Stimulated activated CD4-positive, alpha-beta T cell treated with anti-CD3 and anti-CD28 coated beads, TNF-alpha, amount 100 ng/mL, for 48 hours (primary cell): ENCODE results near the gene KIRREL3.
A peak's percentile ranks its signal among the peaks of the same experiment; 100 is the strongest.
"Not testable (repeated sequence)": the region's sequence is repeated elsewhere in the genome, so short reads cannot be mapped to it uniquely, and the experiment has no call there.

Experiments used
- DNase-seq, 3 donors: peaks; one replicate each; pipeline ENCODE4 v3.0.0-alpha.2; 2020; ENCODE audit warnings: low read depth in 3 of 3

Gene KIRREL3

DNA sequence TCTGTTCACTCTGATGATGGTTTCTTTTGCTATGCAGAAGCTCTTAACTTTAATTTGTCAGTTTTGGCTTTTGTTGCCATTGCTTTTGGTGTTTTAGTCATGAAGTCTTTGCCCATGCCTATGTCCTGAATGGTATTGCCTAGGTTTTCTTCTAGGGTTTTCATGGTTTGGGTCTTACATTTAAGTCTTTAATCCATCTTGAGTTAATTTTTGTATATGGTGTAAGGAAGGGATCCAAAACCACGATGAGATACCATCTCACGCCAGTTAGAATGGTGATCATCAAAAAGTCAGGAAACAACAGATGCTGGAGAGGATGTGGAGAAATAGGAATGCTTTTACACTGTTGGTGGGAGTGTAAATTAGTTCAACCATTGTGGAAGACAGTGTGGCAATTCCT lies 48.0 kb downstream of the KIRREL3 start:
- not testable (repeated sequence) for DNase-seq

DNA sequence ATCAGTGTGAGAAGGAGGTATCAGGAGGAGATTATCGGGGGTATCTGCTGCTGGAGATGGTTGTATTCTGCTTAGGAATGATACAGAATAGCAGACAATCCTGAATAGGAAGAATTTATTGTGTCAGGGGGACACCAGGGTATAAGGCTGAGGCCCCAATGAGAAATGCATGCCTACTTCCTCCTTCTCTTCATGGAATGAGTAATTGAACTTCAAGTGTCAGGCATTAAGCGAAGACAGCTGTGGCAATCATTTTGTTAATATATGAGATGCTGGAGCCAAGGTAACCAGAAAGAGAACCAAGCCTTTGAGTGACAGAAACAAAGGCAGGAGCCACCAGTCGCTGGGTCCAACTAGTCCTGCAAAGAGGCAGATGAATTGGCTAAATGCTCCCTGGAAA lies 49.1 kb downstream of the KIRREL3 start:
- no peak for DNase-seq

DNA sequence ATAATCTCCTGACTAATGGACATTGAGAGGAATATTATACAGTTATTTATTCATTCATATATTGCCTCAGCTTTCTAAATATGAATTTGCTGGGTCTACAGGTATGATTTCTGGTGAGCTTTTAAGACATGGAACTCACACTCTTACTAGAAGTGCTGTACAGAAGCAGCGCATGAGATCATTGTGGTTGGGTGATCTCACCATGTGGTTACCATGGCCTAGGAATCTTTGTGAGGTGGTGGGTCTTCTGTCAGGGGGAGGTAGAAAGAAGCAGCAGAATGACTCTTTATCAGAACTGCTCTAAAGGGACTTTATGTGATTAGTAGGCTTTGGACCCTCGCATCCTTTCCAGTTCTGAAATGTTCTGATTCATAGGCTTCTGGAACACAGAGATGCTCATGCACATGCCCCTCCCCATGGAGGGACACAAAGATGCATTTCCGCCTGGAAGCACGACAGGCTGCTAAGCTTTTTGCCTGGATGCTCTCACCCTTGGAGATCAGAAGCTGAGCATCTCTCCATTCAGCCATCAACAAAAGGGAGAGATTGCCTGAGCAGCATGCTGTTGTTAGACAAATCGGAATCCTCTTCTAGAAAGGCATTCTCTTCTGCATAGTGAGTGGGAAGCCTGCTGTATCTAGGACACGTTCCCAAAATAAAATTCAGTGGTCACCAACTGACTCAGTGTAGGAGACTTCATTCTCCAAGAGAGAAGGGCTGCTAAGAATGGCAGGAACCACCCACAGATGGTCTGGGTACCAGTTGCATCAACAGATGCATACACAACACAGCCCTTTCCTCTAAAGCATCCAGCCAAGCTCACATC lies 51.3 kb downstream of the KIRREL3 start:
- no peak for DNase-seq

DNA sequence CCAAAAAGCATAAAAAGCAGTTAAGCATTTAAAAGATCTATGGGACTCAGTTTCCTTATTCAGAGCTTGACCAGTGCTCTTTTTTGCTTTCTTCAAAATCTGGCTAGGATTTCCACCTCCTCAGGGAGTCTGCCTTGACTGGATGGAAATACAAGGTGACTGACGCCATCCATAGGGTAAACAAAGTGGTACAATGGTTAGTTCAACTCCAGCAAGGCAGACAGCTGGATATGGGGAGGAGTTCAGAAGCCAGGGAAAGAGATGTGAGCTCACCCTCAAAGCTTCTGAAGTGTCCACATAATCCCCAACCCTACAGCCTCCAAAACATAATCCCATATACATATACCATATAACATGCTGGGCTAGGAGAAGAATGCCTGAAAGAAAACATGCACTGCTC lies 52.0 kb downstream of the KIRREL3 start:
- DNase-seq: no peak

DNA sequence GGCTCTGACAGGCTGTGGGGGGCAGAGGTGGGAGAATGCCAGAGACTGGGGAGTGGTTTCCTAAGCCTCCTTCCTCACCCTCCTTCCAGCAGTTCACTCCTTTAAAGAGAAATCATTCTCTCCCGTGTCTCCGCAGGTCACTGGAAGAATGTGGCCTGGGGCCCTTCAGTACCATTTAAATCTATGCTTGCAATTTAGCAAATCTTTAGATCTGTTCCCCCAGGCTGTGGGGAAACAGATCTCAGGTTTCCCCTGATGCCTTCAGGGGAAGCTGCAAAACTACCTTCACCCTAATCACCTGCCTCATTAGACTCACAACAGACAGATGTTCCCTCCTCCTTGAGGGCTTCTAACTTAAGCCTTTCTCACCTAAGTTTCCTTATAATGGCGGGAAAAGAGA lies 55.3 kb downstream of the KIRREL3 start:
- no peak for DNase-seq

DNA sequence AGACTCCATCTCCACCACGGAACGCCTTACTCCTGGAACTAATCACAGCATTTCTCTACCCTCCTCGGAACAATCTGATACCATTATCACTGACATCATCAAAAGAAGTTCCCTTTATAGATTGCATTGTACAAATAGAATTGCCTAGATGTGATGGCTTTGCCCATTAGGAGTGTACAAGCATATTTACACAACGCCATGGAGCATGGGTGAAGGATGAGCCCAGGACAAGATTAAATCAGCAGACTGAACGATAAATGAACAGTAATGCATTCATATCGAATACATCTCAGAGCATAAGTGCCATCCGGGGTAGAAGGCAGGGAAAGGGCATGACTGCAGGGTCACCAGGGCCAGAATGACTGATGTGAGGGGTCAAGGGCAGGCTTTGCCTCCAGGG lies 57.3 kb downstream of the KIRREL3 start:
- no peak for DNase-seq

DNA sequence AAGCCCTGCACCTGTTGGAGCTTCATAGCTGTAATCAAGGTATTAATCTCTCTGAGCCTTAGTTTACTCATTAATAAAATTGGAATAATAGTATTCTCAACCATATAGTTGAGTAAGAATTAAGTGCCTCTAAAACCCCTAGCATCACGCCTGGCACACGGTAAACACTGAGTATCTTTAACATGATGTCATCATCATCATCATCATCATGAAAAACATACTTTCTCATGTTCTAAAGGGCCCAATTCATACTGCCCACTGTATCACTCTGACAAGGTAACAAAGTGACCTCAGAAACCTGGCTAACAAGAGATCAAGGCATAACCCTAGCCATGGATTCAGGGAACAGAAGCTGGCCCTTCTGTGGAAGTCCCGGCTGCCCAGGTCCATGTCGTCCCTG lies 58.4 kb downstream of the KIRREL3 start:
- DNase-seq: no peak

DNA sequence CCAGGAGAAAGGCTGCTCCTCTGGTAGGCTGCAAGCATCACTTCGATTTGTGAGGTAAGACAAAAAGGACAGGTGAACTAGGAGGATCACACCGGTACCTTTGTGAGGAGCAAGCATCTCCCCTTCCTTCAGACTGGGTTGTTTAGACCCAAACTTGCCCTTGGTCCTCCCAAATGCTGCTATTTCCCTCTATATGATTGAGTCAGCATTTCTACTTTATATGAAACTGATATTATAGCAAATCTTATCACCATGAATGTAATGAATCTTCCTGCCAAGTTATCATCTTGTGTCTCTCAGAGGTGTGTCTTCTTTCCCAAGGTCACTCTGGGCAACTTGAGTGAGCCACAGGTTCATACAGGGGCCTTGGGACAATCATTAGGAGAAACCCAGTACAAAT lies 61.0 kb downstream of the KIRREL3 start:
- DNase-seq: no peak

DNA sequence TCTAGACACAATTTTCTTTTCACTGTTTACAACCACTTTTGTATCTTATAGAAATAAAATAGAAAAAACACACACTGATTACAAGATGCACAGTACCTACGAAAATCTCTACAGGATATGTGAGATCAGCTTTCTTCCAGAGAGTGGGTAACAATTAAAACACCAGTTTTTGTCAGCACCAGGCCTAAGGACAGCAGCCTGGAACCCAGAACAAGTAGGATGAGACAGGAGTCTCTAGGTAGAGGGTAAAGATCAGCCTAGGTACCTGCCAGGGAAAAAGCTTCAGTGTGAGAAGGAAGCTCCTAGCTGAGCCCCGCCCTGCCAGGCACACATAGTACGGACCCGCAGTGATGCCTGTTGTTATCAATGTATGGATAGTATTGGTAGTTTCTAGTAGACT lies 61.9 kb downstream of the KIRREL3 start:
- no peak for DNase-seq

DNA sequence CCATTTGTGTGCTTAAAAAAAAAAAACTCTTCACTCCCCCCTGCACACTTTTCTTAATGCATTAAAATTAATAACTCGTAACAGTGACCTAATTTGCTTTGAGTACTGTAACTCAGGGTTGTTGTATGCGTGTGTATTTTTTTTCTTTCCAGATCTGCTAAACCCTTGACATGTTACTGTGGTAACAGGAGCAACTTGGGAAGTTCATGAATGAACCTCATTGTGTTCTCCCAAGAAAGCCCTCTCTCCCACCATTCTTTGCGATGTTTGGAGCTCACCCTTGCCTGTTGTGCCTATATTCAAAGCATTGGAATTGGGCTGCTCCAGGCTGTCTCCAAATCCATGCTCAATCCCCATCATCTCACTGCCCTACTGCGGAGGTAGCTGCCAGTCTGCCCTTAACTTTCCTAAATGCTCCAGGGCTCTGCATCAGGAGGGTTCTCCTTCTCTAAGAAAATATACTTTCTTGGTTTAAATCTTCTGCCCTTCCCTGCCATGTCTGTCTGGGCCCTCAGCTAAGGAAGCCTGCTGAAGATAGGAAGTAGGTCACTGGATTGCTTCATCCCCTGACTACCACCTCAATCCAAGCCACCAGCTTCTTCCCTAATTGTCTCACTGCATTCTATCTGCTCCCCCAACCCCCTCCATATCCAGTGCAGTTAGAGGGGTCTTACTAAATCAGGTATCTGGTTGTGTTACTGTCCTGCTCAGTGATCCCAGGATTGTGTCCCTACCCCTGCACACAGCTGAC lies 70.3 kb downstream of the KIRREL3 start:
- no peak for DNase-seq

DNA sequence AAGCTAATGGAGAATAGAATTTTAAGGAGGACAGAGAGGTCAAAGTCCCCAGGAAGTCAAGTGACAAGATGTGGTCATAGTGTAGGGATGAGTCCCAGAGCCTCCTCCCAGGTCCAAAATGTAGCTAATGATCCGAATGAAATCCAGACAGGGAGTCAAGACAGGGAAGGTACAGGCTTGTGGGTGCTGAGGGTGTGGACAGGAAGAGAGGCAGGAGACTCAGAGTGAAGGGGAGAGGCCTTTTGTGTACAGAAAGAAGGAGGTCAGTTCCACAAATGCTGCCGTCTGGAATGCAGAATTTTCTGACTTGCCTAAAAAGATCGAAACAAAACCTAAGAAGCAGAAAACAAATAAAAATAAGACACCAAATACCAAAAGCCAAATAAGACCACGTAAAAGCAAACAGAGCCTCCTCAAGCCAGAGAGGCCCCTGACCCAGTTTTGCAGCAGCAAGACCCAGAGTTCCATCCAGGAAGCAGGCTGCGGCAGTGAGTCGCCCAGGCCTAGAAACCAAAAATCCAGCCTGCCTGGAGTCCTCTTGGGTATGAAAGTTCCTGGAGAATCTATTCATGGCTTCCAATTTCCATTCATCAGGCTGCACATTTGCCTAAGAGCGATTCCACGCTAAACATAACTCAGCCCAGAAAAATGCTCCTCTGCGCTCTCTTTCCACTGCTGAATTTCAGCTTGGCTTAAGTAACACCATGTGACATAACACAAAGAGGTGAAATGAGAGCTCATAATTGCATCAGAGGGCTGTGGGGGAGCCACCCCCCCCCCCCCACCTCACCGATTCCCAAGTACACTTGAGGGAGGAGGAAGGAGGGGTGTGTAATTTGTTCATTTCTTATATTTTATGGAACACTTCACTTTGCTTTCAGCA lies 71.2 kb downstream of the KIRREL3 start:
- no peak for DNase-seq

DNA sequence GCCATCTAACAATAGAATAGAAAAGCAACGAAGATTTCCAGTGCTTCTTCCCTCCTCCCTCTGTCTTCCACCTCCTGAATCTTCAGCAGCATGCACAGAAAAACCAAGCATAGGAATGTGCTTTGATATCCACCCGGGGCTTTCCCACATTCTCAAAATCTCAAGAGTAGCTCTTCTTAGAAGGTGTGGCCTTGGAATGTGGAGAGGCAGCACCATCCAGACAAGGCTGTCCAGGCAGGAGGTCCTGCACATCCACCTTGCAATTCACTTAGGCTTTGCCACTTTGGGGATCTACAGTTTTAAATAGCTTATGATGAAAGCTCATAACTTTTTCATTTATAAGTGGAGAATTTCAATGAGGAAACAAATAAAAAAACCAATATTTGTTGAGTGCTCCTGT lies 72.9 kb downstream of the KIRREL3 start:
- DNase-seq: no peak

DNA sequence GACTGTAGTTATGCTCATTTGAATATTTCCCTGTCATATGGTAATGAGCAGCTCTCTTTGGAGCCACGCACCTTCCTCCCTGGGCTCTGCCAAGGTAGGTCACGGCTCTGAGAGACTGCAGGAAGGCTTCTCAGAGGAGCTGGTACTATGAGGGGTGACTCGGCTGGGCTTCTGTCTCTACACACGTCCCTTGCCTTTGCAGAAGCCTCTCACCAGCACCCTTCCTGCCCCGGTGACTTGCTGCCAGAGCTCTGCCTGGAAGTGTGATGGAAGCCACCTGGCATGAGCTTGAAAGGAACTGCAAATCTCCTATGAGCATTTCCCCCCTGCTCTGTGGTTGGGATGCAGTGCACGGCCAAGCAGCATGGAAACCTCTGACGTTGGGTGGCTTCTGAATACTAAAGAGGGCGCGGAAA lies 74.2 kb downstream of the KIRREL3 start:
- DNase-seq: no peak

DNA sequence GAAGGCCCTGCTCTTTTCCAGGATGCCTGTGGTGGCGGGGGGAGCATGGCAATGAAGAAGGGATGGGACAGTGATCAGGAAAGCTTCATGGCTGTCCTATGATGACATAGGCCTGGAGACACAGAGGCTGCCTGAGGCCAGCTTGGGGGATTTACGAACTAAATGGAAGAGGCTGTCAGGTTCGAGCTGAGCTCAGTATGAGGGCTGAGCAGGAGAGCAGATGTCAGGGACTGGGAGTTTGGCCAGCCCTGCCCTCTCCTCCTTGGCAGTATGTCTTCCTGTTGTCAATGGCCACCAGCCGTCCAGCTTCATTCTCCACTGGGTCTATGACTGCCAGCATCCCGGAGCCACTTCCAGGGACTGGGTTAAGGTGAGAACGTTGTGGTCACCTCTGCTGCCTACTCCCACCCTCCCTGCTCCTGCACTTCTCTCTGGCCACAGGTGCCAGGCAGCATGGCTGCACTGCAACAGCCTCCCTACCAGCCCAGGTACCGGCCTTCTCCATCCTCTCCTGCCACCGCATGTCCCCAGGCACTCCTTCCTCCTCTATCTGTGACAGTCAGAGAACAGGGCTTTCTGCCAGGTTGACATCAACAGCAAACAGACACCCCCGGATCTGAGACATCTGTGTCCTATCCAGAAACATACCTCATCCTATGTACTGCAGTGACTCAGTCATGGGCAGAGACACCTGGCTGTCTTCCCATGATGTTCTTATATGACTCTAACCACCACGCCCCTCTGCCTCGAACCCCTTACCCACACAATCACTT lies 75.1 kb downstream of the KIRREL3 start:
- no peak for DNase-seq

DNA sequence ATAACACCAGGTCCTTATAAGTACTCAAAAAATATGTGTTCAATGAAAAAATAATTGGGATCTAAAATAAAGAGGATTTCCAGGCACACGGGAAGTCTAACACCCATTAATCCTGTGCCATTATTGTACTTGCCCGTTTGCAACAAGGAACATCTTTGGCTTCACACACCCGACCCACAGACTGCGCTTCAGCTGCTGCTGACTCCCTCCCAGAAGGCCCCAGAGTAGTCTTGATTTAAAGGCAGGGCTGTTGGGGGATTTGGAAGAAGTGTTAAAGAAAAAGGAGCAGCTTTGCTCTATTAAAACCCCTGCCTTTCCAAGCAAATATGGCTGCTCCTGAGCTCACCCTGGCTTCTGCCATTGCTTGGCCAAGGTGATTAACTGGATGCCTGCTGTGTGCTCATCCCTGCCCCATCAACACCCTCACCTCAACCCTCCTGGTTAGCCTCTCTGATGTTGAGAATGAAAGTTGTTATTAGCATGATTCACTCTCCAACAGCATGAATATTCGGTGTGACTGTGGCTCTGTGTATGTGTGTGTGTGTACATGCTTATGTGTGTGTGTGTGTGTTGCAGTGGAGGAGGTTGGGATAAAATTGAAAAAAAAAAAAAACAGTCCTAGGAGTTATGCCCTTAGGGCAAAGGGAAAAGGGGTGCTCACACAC lies 76.1 kb downstream of the KIRREL3 start:
- DNase-seq: no peak

DNA sequence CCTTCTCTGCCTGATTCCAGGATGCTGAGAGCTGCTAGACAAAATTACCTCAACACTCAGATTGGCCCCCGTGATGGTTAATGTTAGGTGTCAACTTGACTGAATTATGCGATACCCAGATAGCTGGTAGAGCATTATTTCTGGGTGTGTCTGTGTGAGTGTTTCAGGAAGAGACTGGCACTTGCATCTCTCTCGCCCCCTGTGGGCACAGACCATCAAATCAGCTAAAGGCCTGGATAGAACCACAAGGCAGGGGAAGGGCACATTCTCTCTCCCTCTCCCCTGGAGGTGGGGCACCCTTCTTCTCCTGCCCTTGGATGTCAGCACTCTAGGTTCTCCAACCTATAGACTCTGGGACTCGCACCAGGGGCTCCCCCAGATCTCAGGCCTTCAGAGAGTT lies 79.7 kb downstream of the KIRREL3 start:
- no peak for DNase-seq

DNA sequence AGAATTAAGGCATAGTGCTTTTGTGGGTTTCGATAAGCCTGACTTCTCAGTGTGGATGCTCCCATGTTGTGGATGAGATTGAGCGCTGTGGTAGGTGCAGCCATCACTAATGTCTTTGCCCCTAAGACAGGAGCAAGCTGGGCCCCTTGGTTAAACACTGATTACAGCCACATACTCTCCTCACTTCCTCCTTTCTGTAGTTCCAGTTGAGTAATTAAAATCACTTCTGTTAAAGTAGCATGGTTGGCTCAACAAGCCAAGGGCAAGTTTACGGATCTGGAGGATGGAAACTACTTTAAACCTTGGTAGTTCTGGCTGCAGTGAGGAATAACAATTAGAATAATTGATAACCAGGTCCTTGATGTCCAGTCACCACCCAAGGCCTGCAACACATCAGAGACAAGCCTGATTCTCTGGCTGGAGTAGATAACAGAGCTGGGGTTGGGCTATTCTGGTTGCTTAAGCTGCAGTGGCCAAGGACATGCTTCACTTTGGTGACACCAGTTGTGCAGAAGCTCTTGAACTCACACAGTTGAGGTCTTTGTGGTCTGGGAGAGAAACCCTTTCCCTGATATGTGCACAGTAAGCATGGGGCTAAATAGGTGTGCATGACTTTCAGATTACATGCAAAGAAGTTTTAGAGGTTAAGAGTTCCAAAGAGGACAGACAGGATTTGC lies 81.3 kb downstream of the KIRREL3 start:
- DNase-seq: no peak

DNA sequence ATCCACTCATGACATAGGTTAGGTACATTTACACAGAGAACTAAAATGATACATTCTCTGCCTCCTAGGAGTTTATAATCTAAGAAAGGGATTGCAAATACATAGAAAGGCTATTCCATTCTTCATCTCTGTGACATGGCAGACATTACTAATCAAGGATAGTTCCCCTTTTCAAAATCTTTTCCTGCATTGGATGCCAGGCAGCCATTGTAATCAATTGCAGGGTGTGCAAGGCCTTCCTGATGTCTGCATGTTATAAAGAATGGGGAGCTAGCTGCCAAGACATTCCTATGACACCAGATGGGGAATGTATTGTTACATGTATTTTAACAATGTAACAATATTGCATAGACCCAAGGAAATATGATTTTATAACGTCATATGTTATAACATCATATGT lies 82.0 kb downstream of the KIRREL3 start:
- DNase-seq: no peak

DNA sequence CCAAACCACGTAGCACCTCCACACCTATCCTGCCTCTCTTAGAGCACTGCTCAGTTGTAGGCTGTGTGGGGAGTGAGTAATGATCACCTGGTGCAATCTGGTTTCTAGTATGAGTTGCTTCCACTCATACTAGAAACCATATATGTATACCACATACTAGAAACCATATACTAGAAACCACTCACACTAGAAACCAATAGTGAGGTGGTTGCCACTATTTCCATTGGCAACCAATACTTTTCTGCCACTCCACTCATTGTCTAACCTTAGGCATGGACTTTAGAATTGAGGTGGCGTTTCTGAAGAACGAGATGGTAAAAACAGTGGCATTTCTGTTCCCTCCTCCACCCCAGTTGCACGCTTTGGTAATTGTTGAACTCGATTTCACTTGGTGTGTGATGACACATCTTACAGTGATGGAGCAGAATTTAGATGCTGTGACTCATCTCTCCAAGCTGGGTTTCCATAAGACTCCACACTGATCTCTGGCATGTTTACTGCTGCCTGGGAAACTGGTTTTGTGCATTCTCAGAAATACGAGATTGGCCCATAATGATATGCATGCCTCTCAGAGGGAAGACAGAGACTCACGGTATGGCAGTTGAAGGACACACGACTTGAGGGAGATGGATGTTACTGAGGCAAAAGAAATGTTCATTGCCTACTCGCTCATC lies 82.9 kb downstream of the KIRREL3 start:
- peak in 1 of 3 donors; percentile 11 for DNase-seq

DNA sequence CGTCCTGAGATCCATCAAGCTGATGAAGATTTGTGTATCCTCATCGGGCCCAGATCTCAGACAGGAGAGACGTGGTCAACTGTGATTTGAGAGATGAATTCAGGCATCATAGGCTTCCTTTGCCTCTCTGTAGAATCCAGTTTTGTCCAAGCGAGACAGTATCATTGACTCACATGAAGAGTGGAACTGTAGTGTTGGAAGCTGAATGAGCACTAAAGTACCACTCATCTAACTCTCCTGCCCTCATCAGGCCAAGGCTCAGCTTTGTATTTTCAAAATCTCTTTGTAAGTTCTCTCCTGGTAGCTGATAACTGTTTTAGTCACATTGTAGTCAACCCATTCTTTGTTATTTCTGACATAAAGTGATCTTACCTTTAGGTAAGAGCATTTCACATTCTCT lies 85.1 kb downstream of the KIRREL3 start:
- no peak for DNase-seq
